SK-N-SH (cell line): ENCODE results near the gene NIT2. TPM values are rescaled to one million over a fixed set of nuclear protein-coding genes. Genes with fewer than 3 reads are reported as not detected.

Experiments used
- CTCF ChIA-PET: fragments of 300-600, 350-600 bp; formaldehyde crosslinking; extraction: SDS; loops from one replicate; lab custom pipeline; 2021; lab: Yijun Ruan, JAX
- POLR2A ChIA-PET: fragments of 350-600 bp; sonication (Branson Sonifier 250); formaldehyde crosslinking; extraction: SDS; loops from one replicate; lab custom pipeline; 2020; ENCODE audit warnings: antibody characterized with exemption, inconsistent platforms; lab: Yijun Ruan, JAX
- DNase-seq: peaks from one replicate; pipeline ENCODE4 v3.0.0; 2012
- H2AFZ ChIP-seq: fragments of 200-600 bp; sonication (generic); 2 replicates; pipeline ENCODE4 v1.8.1; 2016; ENCODE audit warnings: antibody characterized with exemption, mild to moderate bottlenecking, low read depth
- H3F3A ChIP-seq: fragments of 200-600 bp; sonication (generic); replicated peaks from 2 replicates; pipeline ENCODE3; 2016; ENCODE audit warnings: antibody characterized with exemption, mild to moderate bottlenecking; ENCODE audit not compliant: insufficient read depth
- H3K27ac ChIP-seq, 2 experiments: fragments of 200-500 bp in 1 of 2; fragments of 200-600 bp in 1 of 2; sonication (Bioruptor generic) in 1 of 2; sonication (generic), shearing (Covaris generic) in 1 of 2; 2 replicates each; pipeline versions ENCODE4 v1.5.1 to v1.6.1; 2014 to 2016; ENCODE audit warnings: low read depth in 2 of 2, inconsistent platforms in 1 of 2, low read length in 1 of 2, mild to moderate bottlenecking in 1 of 2, mixed read lengths in 1 of 2
- H3K27me3 ChIP-seq: fragments of 200-600 bp; sonication (generic), shearing (Covaris generic); 2 replicates; pipeline ENCODE4 v1.6.1; 2016; ENCODE audit warnings: mixed run types; ENCODE audit not compliant: insufficient read depth
- H3K36me3 ChIP-seq, 2 experiments: fragments of 200-500 bp in 1 of 2; fragments of 200-600 bp in 1 of 2; sonication (Bioruptor generic) in 1 of 2; sonication (generic) in 1 of 2; replicated peaks in 1 of 2; 2 replicates each; pipeline versions ENCODE3 to v1.5.1; 2014 to 2016; ENCODE audit warnings: low read length in 1 of 2, mild to moderate bottlenecking in 1 of 2; ENCODE audit not compliant: insufficient read depth in 2 of 2, control insufficient read depth in 1 of 2
- H3K4me1 ChIP-seq, 2 experiments: fragments of 200-500 bp in 1 of 2; fragments of 200-600 bp in 1 of 2; sonication (Bioruptor generic) in 1 of 2; sonication (generic), shearing (Covaris generic) in 1 of 2; 2 replicates each; pipeline versions ENCODE4 v1.5.1 to v1.6.1; 2014 to 2016; ENCODE audit warnings: low read depth in 1 of 2, low read length in 1 of 2, mixed run types in 1 of 2; ENCODE audit not compliant: insufficient read depth in 2 of 2, control insufficient read depth in 1 of 2
- H3K4me2 ChIP-seq: fragments of 200-600 bp; sonication (generic), shearing (Covaris generic); 2 replicates; pipeline ENCODE4 v1.6.1; 2017; ENCODE audit warnings: mixed run types
- H3K4me3 ChIP-seq, 2 experiments: fragments of 200-500 bp in 1 of 2; fragments of 200-600 bp in 1 of 2; sonication (Bioruptor generic) in 1 of 2; sonication (generic), shearing (Covaris generic) in 1 of 2; 2 replicates each; pipeline versions ENCODE4 v1.5.1 to v1.8.1; 2014 to 2016; ENCODE audit warnings: low read depth in 2 of 2, inconsistent platforms in 1 of 2, low read length in 1 of 2, mild to moderate bottlenecking in 1 of 2, mixed read lengths in 1 of 2, moderate library complexity in 1 of 2
- H3K79me2 ChIP-seq: fragments of 200-600 bp; sonication (generic); 2 replicates; pipeline ENCODE4 v1.8.1; 2017; ENCODE audit warnings: mild to moderate bottlenecking; ENCODE audit not compliant: insufficient read depth
- H3K9ac ChIP-seq: fragments of 200-600 bp; sonication (generic); 2 replicates; pipeline ENCODE4 v1.6.1; 2017; ENCODE audit warnings: mixed run types
- H3K9me2 ChIP-seq: fragments of 200-600 bp; sonication (generic); 2 replicates; pipeline ENCODE4 v1.6.1; 2017; ENCODE audit warnings: mixed run types
- H3K9me3 ChIP-seq: fragments of 200-600 bp; sonication (generic); 2 replicates; pipeline ENCODE4 v1.6.1; 2017; ENCODE audit warnings: mixed run types, mild to moderate bottlenecking, moderate library complexity
- H4K20me1 ChIP-seq: fragments of 200-600 bp; sonication (generic); 2 replicates; pipeline ENCODE4 v1.6.1; 2017; ENCODE audit warnings: mild to moderate bottlenecking, mixed run types; ENCODE audit not compliant: insufficient read depth
- CTCF ChIP-seq: fragments of 200-600 bp; sonication (generic); IDR thresholded peaks from 2 replicates; pipeline ENCODE4 v1.6.1; 2017; ENCODE audit warnings: antibody characterized with exemption, mild to moderate bottlenecking, moderate library complexity
- ELF1 ChIP-seq: IDR thresholded peaks from 2 replicates; pipeline ENCODE4 v1.4.0; 2012
- EP300 ChIP-seq, 2 experiments: IDR thresholded peaks; 2 replicates each; pipeline versions ENCODE4 v1.4.0 to v1.6.1; 2012; ENCODE audit warnings: borderline replicate concordance in 1 of 2, low read depth in 1 of 2, low read length in 1 of 2
- EZH2phosphoT487 ChIP-seq: fragments of 200-600 bp; sonication (generic); IDR thresholded peaks from 2 replicates; pipeline ENCODE4 v1.6.1; 2017; ENCODE audit warnings: low read depth, mixed run types, mild to moderate bottlenecking, antibody characterized with exemption, moderate library complexity, borderline replicate concordance
- FOSL2 ChIP-seq: IDR thresholded peaks from 2 replicates; pipeline ENCODE4 v1.4.0; 2012; ENCODE audit warnings: low read depth, mild to moderate bottlenecking, moderate library complexity, borderline replicate concordance
- FOXJ3 ChIP-seq: sonication (generic); formaldehyde crosslinking; IDR thresholded peaks from 2 replicates; pipeline ENCODE4 v1.5.1; 2020; ENCODE audit warnings: mild to moderate bottlenecking, missing genetic modification reagents
- FOXM1 ChIP-seq: IDR thresholded peaks from 2 replicates; pipeline ENCODE4 v1.4.0; 2012; ENCODE audit warnings: low read depth, mild to moderate bottlenecking
- GABPA ChIP-seq: IDR thresholded peaks from 2 replicates; pipeline ENCODE4 v1.4.0; 2012; ENCODE audit warnings: low read depth, mild to moderate bottlenecking
- GATA2 ChIP-seq: sonication (generic); formaldehyde crosslinking; IDR thresholded peaks from 2 replicates; pipeline ENCODE4 v1.5.0; 2020; ENCODE audit warnings: mild to moderate bottlenecking, missing genetic modification reagents
- JUND ChIP-seq: IDR thresholded peaks from 2 replicates; pipeline ENCODE4 v1.4.0; 2012
- MAX ChIP-seq: IDR thresholded peaks from 2 replicates; pipeline ENCODE4 v1.4.0; 2012; ENCODE audit warnings: low read depth
- MXI1 ChIP-seq: IDR thresholded peaks from 2 replicates; pipeline ENCODE4 v1.6.1; 2012; ENCODE audit warnings: mild to moderate bottlenecking, low read depth, low read length, improper control_type of control experiment
- NFIC ChIP-seq: IDR thresholded peaks from 2 replicates; pipeline ENCODE4 v1.4.0; 2012; ENCODE audit warnings: borderline replicate concordance
- NRF1 ChIP-seq: IDR thresholded peaks from 2 replicates; pipeline ENCODE4 v1.6.1; 2012; ENCODE audit warnings: low read depth, mild to moderate bottlenecking, low read length
- RCOR1 ChIP-seq: fragments of 150-350 bp; IDR thresholded peaks from 2 replicates; pipeline ENCODE4 v1.6.1; 2017; ENCODE audit warnings: antibody characterized with exemption, low read length
- RFX5 ChIP-seq: IDR thresholded peaks from 2 replicates; pipeline ENCODE4 v1.6.1; 2012; ENCODE audit warnings: mild to moderate bottlenecking, improper control_type of control experiment, low read length
- RXRA ChIP-seq: IDR thresholded peaks from 2 replicates; pipeline ENCODE4 v1.4.0; 2012; ENCODE audit warnings: low read depth, mild to moderate bottlenecking, borderline replicate concordance
- SIN3A ChIP-seq: IDR thresholded peaks from 2 replicates; pipeline ENCODE4 v1.6.1; 2012; ENCODE audit warnings: low read depth, mild to moderate bottlenecking, low read length, moderate library complexity, borderline replicate concordance
- TCF12 ChIP-seq: IDR thresholded peaks from 2 replicates; pipeline ENCODE4 v1.4.0; 2012
- USF2 ChIP-seq: fragments of 150-350 bp; IDR thresholded peaks from 2 replicates; pipeline ENCODE4 v1.6.1; 2017; ENCODE audit warnings: antibody characterized with exemption, low read length, low read depth, borderline replicate concordance
- polyA plus RNA-seq, 3 experiments: library from polyadenylated mRNA; depleted of rRNA; stranded (reverse); fragments of >200 nt; gene quantifications; 2 replicates each; pipeline ENCODE4 v1.2.3, GENCODE V29; 2012

Gene NIT2
- polyA plus RNA-seq, 1 of the 3 experiments (the other 2 are of a cell fraction): 28.6 TPM

- TF ChIP-seq RFX5 (no peak), FOXM1 (no peak), FOXJ3 (CRISPR knock-in tag) (no peak), MAX (peak; percentile 73), CTCF (no peak), EZH2phosphoT487 (no peak), EP300 (IDR thresholded peaks at IDR 0.05; ENCODE audit: borderline replicate concordance in 1 of 2, low read depth in 1 of 2, low read length in 1 of 2) (no peak), RXRA (no peak), JUND (no peak), GATA2 (CRISPR knock-in tag) (no peak), NFIC (no peak), GABPA (no peak), NRF1 (no peak)
Measured at GRCh38 chr3:100334488-100335351, at the start of gene NIT2 (continued).

- POLR2A ChIA-PET: no interaction called here
- H3K79me2 ChIP-seq: no peaks in the 10 kb centered on the region
Measured at GRCh38 chr3:100288288-100288894, 46.2 kb upstream of the NIT2 start.

More at GRCh38 chr3:100288288-100288894, 46.2 kb upstream of the NIT2 start:
- no peaks in the 10 kb centered on the region for H3K9me3 ChIP-seq
- no peaks in the 10 kb centered on the region for H3K4me1 ChIP-seq
- CTCF ChIA-PET: interaction anchor here (0.7 kb wide), 1 partner anchor 476 kb away, joined by 4 read pairs; no protein-coding TSS in a partner anchor
- no peak overlapping the region for H3K4me2 ChIP-seq
- H4K20me1 ChIP-seq: no peaks in the 10 kb centered on the region
- H3K27ac ChIP-seq: no peak overlapping the region
- peaks cover 8 to 43% of the 10 kb centered on the region in 2 experiments for H3K36me3 ChIP-seq
- TF ChIP-seq MXI1 (no peak), RCOR1 (no peak), TCF12 (no peak), SIN3A (no peak), USF2 (no peak), ELF1 (no peak), FOSL2 (no peak), RFX5 (no peak)
- TF ChIP-seq, all 33 proteins: peak for 0
- Histone ChIP-seq H3K9ac (no peak overlapping the region), H3K9me2 (no peaks in the 10 kb centered on the region), H3K4me3 (no peak overlapping the region), H3K27me3 (no peaks in the 10 kb centered on the region), H3F3A (no peaks in the 10 kb centered on the region), H2AFZ (no peak overlapping the region)
- no peak for DNase-seq
